Ishikawa (cell line): Measurements from ENCODE around the gene SLA2.

Experiments used
- CEBPB ChIP-seq: IDR thresholded peaks from 2 replicates; pipeline ENCODE4 v1.6.1; 2012
- CREB1 ChIP-seq: IDR thresholded peaks from 2 replicates; pipeline ENCODE4 v1.6.1; 2012; ENCODE audit warnings: low read depth
- EGR1 ChIP-seq: IDR thresholded peaks from 2 replicates; pipeline ENCODE4 v1.6.1; 2012
- EP300 ChIP-seq: IDR thresholded peaks from 2 replicates; pipeline ENCODE4 v1.6.1; 2012; ENCODE audit warnings: borderline replicate concordance
- FOXM1 ChIP-seq: IDR thresholded peaks from 2 replicates; pipeline ENCODE4 v1.6.1; 2012; ENCODE audit warnings: low read depth, borderline replicate concordance
- NFIC ChIP-seq: IDR thresholded peaks from 2 replicates; pipeline ENCODE4 v1.6.1; 2012
- RAD21 ChIP-seq: IDR thresholded peaks from 2 replicates; pipeline ENCODE4 v1.6.1; 2012; ENCODE audit warnings: low read depth
- TAF1 ChIP-seq: IDR thresholded peaks from 2 replicates; pipeline ENCODE4 v1.6.1; 2012; ENCODE audit warnings: low read depth, mild to moderate bottlenecking
- TEAD4 ChIP-seq: IDR thresholded peaks from 2 replicates; pipeline ENCODE4 v1.6.1; 2012
- ZBTB7A ChIP-seq: IDR thresholded peaks from 2 replicates; pipeline ENCODE4 v1.6.1; 2012; ENCODE audit warnings: low read depth
- TF ChIP-seq, protein P1 (sequence below): IDR thresholded peaks from 2 replicates; pipeline ENCODE4 v1.6.1; 2012
- TF ChIP-seq, protein P2 (sequence below): IDR thresholded peaks from 2 replicates; pipeline ENCODE4 v1.6.1; 2012; ENCODE audit warnings: low read depth, mild to moderate bottlenecking
- TF ChIP-seq, protein P3 (sequence below): IDR thresholded peaks from 2 replicates; pipeline ENCODE4 v1.6.1; 2012

DNA sequence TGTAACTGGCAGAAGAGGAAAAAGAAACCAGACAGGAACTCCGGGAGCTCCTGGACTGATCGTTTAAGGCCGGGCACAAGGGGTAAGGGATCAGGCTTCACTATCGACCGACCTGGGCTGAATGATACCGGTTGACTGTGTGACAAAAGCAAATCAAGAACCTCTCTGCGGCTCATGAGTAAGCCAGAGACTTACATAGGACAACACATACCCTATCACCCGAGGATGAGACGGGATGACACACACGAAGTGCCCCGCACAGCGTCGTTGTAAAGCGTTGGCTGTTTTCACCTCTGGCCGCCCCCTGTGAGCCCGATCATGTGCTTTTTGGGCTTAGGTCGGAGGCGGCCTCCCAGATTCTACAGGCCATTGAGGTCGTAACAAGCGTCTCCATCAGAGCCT is 73.3 kb downstream of the SLA2 start:
- no peak for TF ChIP-seq EP300
- no peak for TF ChIP-seq CEBPB
- no peak for TF ChIP-seq NFIC
- TF ChIP-seq, protein P1, sequence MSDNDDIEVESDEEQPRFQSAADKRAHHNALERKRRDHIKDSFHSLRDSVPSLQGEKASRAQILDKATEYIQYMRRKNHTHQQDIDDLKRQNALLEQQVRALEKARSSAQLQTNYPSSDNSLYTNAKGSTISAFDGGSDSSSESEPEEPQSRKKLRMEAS: no peak
- TF ChIP-seq TAF1: no peak
- no peak for TF ChIP-seq CREB1
- TF ChIP-seq, protein P2, sequence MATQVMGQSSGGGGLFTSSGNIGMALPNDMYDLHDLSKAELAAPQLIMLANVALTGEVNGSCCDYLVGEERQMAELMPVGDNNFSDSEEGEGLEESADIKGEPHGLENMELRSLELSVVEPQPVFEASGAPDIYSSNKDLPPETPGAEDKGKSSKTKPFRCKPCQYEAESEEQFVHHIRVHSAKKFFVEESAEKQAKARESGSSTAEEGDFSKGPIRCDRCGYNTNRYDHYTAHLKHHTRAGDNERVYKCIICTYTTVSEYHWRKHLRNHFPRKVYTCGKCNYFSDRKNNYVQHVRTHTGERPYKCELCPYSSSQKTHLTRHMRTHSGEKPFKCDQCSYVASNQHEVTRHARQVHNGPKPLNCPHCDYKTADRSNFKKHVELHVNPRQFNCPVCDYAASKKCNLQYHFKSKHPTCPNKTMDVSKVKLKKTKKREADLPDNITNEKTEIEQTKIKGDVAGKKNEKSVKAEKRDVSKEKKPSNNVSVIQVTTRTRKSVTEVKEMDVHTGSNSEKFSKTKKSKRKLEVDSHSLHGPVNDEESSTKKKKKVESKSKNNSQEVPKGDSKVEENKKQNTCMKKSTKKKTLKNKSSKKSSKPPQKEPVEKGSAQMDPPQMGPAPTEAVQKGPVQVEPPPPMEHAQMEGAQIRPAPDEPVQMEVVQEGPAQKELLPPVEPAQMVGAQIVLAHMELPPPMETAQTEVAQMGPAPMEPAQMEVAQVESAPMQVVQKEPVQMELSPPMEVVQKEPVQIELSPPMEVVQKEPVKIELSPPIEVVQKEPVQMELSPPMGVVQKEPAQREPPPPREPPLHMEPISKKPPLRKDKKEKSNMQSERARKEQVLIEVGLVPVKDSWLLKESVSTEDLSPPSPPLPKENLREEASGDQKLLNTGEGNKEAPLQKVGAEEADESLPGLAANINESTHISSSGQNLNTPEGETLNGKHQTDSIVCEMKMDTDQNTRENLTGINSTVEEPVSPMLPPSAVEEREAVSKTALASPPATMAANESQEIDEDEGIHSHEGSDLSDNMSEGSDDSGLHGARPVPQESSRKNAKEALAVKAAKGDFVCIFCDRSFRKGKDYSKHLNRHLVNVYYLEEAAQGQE: no peak
- TF ChIP-seq TEAD4: no peak
- no peak for TF ChIP-seq ZBTB7A
- TF ChIP-seq FOXM1: no peak
- no peak for TF ChIP-seq EGR1
- TF ChIP-seq, protein P3, sequence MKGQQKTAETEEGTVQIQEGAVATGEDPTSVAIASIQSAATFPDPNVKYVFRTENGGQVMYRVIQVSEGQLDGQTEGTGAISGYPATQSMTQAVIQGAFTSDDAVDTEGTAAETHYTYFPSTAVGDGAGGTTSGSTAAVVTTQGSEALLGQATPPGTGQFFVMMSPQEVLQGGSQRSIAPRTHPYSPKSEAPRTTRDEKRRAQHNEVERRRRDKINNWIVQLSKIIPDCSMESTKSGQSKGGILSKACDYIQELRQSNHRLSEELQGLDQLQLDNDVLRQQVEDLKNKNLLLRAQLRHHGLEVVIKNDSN: no peak
- TF ChIP-seq RAD21: no peak
